Trophoblast cell (in vitro differentiated cells and primary cell): ENCODE measurements around the gene WNK2.

Source experiments
- DNase-seq, 2 donors: peaks; one replicate each; pipeline ENCODE4 v3.0.0-alpha.2; 2016
- H2AFZ ChIP-seq: 2 replicates; pipeline ENCODE4 v1.6.1; 2013; ENCODE audit warnings: low read length, moderate library complexity, mild to moderate bottlenecking; ENCODE audit not compliant: insufficient read depth, poor library complexity
- H2AK5ac ChIP-seq: 2 replicates; pipeline ENCODE4 v1.6.1; 2013; ENCODE audit warnings: mild to moderate bottlenecking, low read length
- H2BK120ac ChIP-seq: 2 replicates; pipeline ENCODE4 v1.6.1; 2013; ENCODE audit warnings: low read length, mild to moderate bottlenecking, moderate library complexity; ENCODE audit not compliant: insufficient read depth, poor library complexity
- H2BK12ac ChIP-seq: 2 replicates; pipeline ENCODE4 v1.6.1; 2013; ENCODE audit warnings: mild to moderate bottlenecking, low read length, moderate library complexity
- H2BK5ac ChIP-seq: 2 replicates; pipeline ENCODE4 v1.6.1; 2013; ENCODE audit warnings: low read length, low read depth, moderate library complexity, mild to moderate bottlenecking; ENCODE audit not compliant: poor library complexity
- H3K14ac ChIP-seq: 2 replicates; pipeline ENCODE4 v1.6.1; 2013; ENCODE audit warnings: mild to moderate bottlenecking, low read length
- H3K18ac ChIP-seq: 2 replicates; pipeline ENCODE4 v1.6.1; 2013; ENCODE audit warnings: mild to moderate bottlenecking, low read length
- H3K23ac ChIP-seq: 2 replicates; pipeline ENCODE4 v1.6.1; 2013; ENCODE audit warnings: low read length
- H3K27ac ChIP-seq: 2 replicates; pipeline ENCODE4 v1.5.1; 2013; ENCODE audit warnings: low read depth, mild to moderate bottlenecking, inconsistent platforms, low read length, moderate library complexity
- H3K27me3 ChIP-seq: 2 replicates; pipeline ENCODE4 v1.6.1; 2013; ENCODE audit warnings: inconsistent platforms, mild to moderate bottlenecking, low read length, moderate library complexity; ENCODE audit not compliant: insufficient read depth
- H3K36me3 ChIP-seq, 2 experiments: 1 replicate in 1 of 2; 2 replicates in 1 of 2; pipeline ENCODE4 v1.6.1; 2013; ENCODE audit warnings: low read length in 2 of 2, mild to moderate bottlenecking in 2 of 2, moderate library complexity in 1 of 2; ENCODE audit not compliant: insufficient read depth in 2 of 2, control insufficient read depth in 1 of 2
- H3K4ac ChIP-seq: 2 replicates; pipeline ENCODE4 v1.6.1; 2013; ENCODE audit warnings: low read depth, mild to moderate bottlenecking, low read length, moderate library complexity
- H3K4me1 ChIP-seq, 2 experiments: 1 replicate in 1 of 2; 2 replicates in 1 of 2; pipeline ENCODE4 v1.6.1; 2013; ENCODE audit warnings: low read length in 2 of 2, mild to moderate bottlenecking in 2 of 2, moderate library complexity in 1 of 2; ENCODE audit not compliant: insufficient read depth in 2 of 2, control insufficient read depth in 1 of 2
- H3K4me2 ChIP-seq: 2 replicates; pipeline ENCODE4 v1.6.1; 2013; ENCODE audit warnings: inconsistent platforms, mild to moderate bottlenecking, low read length, moderate library complexity
- H3K4me3 ChIP-seq: 2 replicates; pipeline ENCODE4 v1.5.1; 2013; ENCODE audit warnings: mild to moderate bottlenecking, low read depth, low read length, inconsistent platforms
- H3K79me1 ChIP-seq: one replicate; pipeline ENCODE4 v1.6.1; 2013; ENCODE audit warnings: low read length
- H3K79me2 ChIP-seq: 2 replicates; pipeline ENCODE4 v1.6.1; 2013; ENCODE audit warnings: low read length, mild to moderate bottlenecking; ENCODE audit not compliant: control insufficient read depth, insufficient read depth, poor library complexity
- H3K9ac ChIP-seq: 2 replicates; pipeline ENCODE4 v1.6.1; 2013; ENCODE audit warnings: mild to moderate bottlenecking, low read length
- H3K9me3 ChIP-seq: 2 replicates; pipeline ENCODE4 v1.6.1; 2013; ENCODE audit warnings: low read depth, mild to moderate bottlenecking, control low read depth, inconsistent platforms, low read length; ENCODE audit not compliant: insufficient read depth
- H4K12ac ChIP-seq: 2 replicates; pipeline ENCODE4 v1.6.1; 2013; ENCODE audit warnings: low read depth, mild to moderate bottlenecking, low read length, moderate library complexity
- H4K8ac ChIP-seq: 2 replicates; pipeline ENCODE4 v1.6.1; 2013; ENCODE audit warnings: low read depth, mild to moderate bottlenecking, low read length, moderate library complexity
- H4K91ac ChIP-seq: one replicate; pipeline ENCODE4 v1.6.1; 2013; ENCODE audit warnings: low read depth, mild to moderate bottlenecking, low read length, moderate library complexity
- WGBS: extraction: QIAGEN DNeasy Blood & Tissue Kit; methylation state at CpG from one replicate; pipeline ENCODE4 v1.1.7; 2013; ENCODE audit warnings: missing lambda C conversion rate; ENCODE audit not compliant: insufficient read length, insufficient coverage; ENCODE audit errors: extremely low coverage; 5-methylcytosine and 5-hydroxymethylcytosine counted together

The WNK2 gene

GRCh38 chr9:93209576-93210323, 25.8 kb downstream of the WNK2 start:
- Histone ChIP-seq H3K4me2 (no peak overlapping the region), H2BK12ac (no peak overlapping the region), H3K4ac (no peak overlapping the region), H3K4me3 (no peak overlapping the region), H3K9me3 (peaks cover 10% of the 10 kb centered on the region), H3K79me1 (no peaks in the 10 kb centered on the region), H2AFZ (no peak overlapping the region), H3K79me2 (no peaks in the 10 kb centered on the region), H4K91ac (no peak overlapping the region), H4K8ac (no peak overlapping the region), H3K9ac (no peak overlapping the region), H4K12ac (no peak overlapping the region), H3K18ac (no peak overlapping the region), H3K23ac (no peak overlapping the region), H2BK5ac (no peak overlapping the region), H3K27me3 (no peaks in the 10 kb centered on the region), H2AK5ac (no peak overlapping the region), H2BK120ac (no peak overlapping the region), H3K14ac (no peak overlapping the region), H3K4me1 (no peaks in the 10 kb centered on the region), H3K27ac (no peak overlapping the region), H3K36me3 (no peaks in the 10 kb centered on the region)
- no CpG with 5 or more reads among the region's 12 CpGs for WGBS
- peak in 1 of 2 donors; percentile 30 for DNase-seq

GRCh38 chr9:93210324-93210973, 26.5 kb downstream of the WNK2 start:
- Histone ChIP-seq H3K9ac (no peak overlapping the region), H2BK5ac (no peak overlapping the region), H2BK120ac (no peak overlapping the region), H3K36me3 (no peaks in the 10 kb centered on the region), H3K14ac (no peak overlapping the region), H3K4ac (no peak overlapping the region), H3K79me2 (no peaks in the 10 kb centered on the region), H3K79me1 (no peaks in the 10 kb centered on the region), H4K8ac (no peak overlapping the region), H3K27ac (no peak overlapping the region), H3K23ac (no peak overlapping the region), H2BK12ac (no peak overlapping the region), H3K4me1 (no peaks in the 10 kb centered on the region), H4K12ac (no peak overlapping the region), H3K9me3 (peaks cover 10% of the 10 kb centered on the region), H3K4me3 (no peak overlapping the region), H2AFZ (no peak overlapping the region), H3K4me2 (no peak overlapping the region), H2AK5ac (no peak overlapping the region), H3K27me3 (no peaks in the 10 kb centered on the region), H4K91ac (no peak overlapping the region), H3K18ac (no peak overlapping the region)
- DNase-seq = peak; percentile 96 to 98
- no CpG with 5 or more reads among the region's 15 CpGs for WGBS

- Histone ChIP-seq H3K4me3 (no peak overlapping the region), H3K9ac (no peak overlapping the region), H3K4me2 (no peak overlapping the region), H2AK5ac (no peak overlapping the region), H4K12ac (no peak overlapping the region), H3K27me3 (no peaks in the 10 kb centered on the region), H3K79me1 (no peaks in the 10 kb centered on the region), H4K91ac (no peak overlapping the region), H2BK120ac (no peak overlapping the region), H3K23ac (no peak overlapping the region), H3K4me1 (no peaks in the 10 kb centered on the region), H3K18ac (no peak overlapping the region), H2AFZ (no peak overlapping the region), H3K4ac (no peak overlapping the region), H3K9me3 (peaks cover 10% of the 10 kb centered on the region), H3K79me2 (no peaks in the 10 kb centered on the region), H3K14ac (no peak overlapping the region), H3K27ac (no peak overlapping the region), H4K8ac (no peak overlapping the region), H2BK5ac (no peak overlapping the region), H2BK12ac (no peak overlapping the region), H3K36me3 (no peaks in the 10 kb centered on the region)
- no peak for DNase-seq
Observed at GRCh38 chr9:93210974-93211653, 27.2 kb downstream of the WNK2 start.

GRCh38 chr9:93211654-93212001, 27.7 kb downstream of the WNK2 start:
- Histone ChIP-seq H2BK5ac (no peak overlapping the region), H3K4me2 (no peak overlapping the region), H3K4ac (no peak overlapping the region), H2BK120ac (no peak overlapping the region), H2BK12ac (no peak overlapping the region), H4K12ac (no peak overlapping the region), H3K79me1 (no peaks in the 10 kb centered on the region), H3K36me3 (no peaks in the 10 kb centered on the region), H2AK5ac (no peak overlapping the region), H4K8ac (no peak overlapping the region), H2AFZ (no peak overlapping the region), H3K14ac (no peak overlapping the region), H3K9ac (no peak overlapping the region), H4K91ac (no peak overlapping the region), H3K18ac (no peak overlapping the region), H3K4me3 (no peak overlapping the region), H3K9me3 (peaks cover 10% of the 10 kb centered on the region), H3K4me1 (no peaks in the 10 kb centered on the region), H3K27me3 (no peaks in the 10 kb centered on the region), H3K79me2 (no peaks in the 10 kb centered on the region), H3K27ac (no peak overlapping the region), H3K23ac (no peak overlapping the region)
- WGBS = 100% methylated on average over 3 of the region's 3 CpGs
- DNase-seq = no peak
